C4-2B (cell line): Measurements from ENCODE around the gene CHD5.

ENCODE experiments used
- CTCF ChIP-seq: fragments of 450-650 bp; conservative IDR thresholded peaks from 2 replicates; pipeline ENCODE4 v1.5.1; 2017; ENCODE audit warnings: mild to moderate bottlenecking
- ZFX ChIP-seq: fragments of 450-650 bp; IDR thresholded peaks from 2 replicates; pipeline ENCODE4 v1.6.1; 2017

GRCh38 chr1:6054596-6054995 is 125.5 kb downstream of the CHD5 start:
- TF ChIP-seq CTCF (no peak), ZFX (no peak)
